SK-N-SH (cell line): Measurements from ENCODE around the gene CD72. TPM values are rescaled to one million over a fixed set of nuclear protein-coding genes. Genes with fewer than 3 reads are reported as not detected.

Experiments
- CTCF ChIA-PET: fragments of 300-600, 350-600 bp; formaldehyde crosslinking; extraction: SDS; loops from one replicate; lab custom pipeline; 2021; lab: Yijun Ruan, JAX
- POLR2A ChIA-PET: fragments of 350-600 bp; sonication (Branson Sonifier 250); formaldehyde crosslinking; extraction: SDS; loops from one replicate; lab custom pipeline; 2020; ENCODE audit warnings: antibody characterized with exemption, inconsistent platforms; lab: Yijun Ruan, JAX
- DNase-seq: peaks from one replicate; pipeline ENCODE4 v3.0.0; 2012
- H2AFZ ChIP-seq: fragments of 200-600 bp; sonication (generic); 2 replicates; pipeline ENCODE4 v1.8.1; 2016; ENCODE audit warnings: antibody characterized with exemption, mild to moderate bottlenecking, low read depth
- H3F3A ChIP-seq: fragments of 200-600 bp; sonication (generic); replicated peaks from 2 replicates; pipeline ENCODE3; 2016; ENCODE audit warnings: antibody characterized with exemption, mild to moderate bottlenecking; ENCODE audit not compliant: insufficient read depth
- H3K27ac ChIP-seq, 2 experiments: fragments of 200-500 bp in 1 of 2; fragments of 200-600 bp in 1 of 2; sonication (Bioruptor generic) in 1 of 2; sonication (generic), shearing (Covaris generic) in 1 of 2; 2 replicates each; pipeline versions ENCODE4 v1.5.1 to v1.6.1; 2014 to 2016; ENCODE audit warnings: low read depth in 2 of 2, inconsistent platforms in 1 of 2, low read length in 1 of 2, mild to moderate bottlenecking in 1 of 2, mixed read lengths in 1 of 2
- H3K27me3 ChIP-seq: fragments of 200-600 bp; sonication (generic), shearing (Covaris generic); 2 replicates; pipeline ENCODE4 v1.6.1; 2016; ENCODE audit warnings: mixed run types; ENCODE audit not compliant: insufficient read depth
- H3K36me3 ChIP-seq, 2 experiments: fragments of 200-500 bp in 1 of 2; fragments of 200-600 bp in 1 of 2; sonication (Bioruptor generic) in 1 of 2; sonication (generic) in 1 of 2; replicated peaks in 1 of 2; 2 replicates each; pipeline versions ENCODE3 to v1.5.1; 2014 to 2016; ENCODE audit warnings: low read length in 1 of 2, mild to moderate bottlenecking in 1 of 2; ENCODE audit not compliant: insufficient read depth in 2 of 2, control insufficient read depth in 1 of 2
- H3K4me1 ChIP-seq, 2 experiments: fragments of 200-500 bp in 1 of 2; fragments of 200-600 bp in 1 of 2; sonication (Bioruptor generic) in 1 of 2; sonication (generic), shearing (Covaris generic) in 1 of 2; 2 replicates each; pipeline versions ENCODE4 v1.5.1 to v1.6.1; 2014 to 2016; ENCODE audit warnings: low read depth in 1 of 2, low read length in 1 of 2, mixed run types in 1 of 2; ENCODE audit not compliant: insufficient read depth in 2 of 2, control insufficient read depth in 1 of 2
- H3K4me2 ChIP-seq: fragments of 200-600 bp; sonication (generic), shearing (Covaris generic); 2 replicates; pipeline ENCODE4 v1.6.1; 2017; ENCODE audit warnings: mixed run types
- H3K4me3 ChIP-seq, 2 experiments: fragments of 200-500 bp in 1 of 2; fragments of 200-600 bp in 1 of 2; sonication (Bioruptor generic) in 1 of 2; sonication (generic), shearing (Covaris generic) in 1 of 2; 2 replicates each; pipeline versions ENCODE4 v1.5.1 to v1.8.1; 2014 to 2016; ENCODE audit warnings: low read depth in 2 of 2, inconsistent platforms in 1 of 2, low read length in 1 of 2, mild to moderate bottlenecking in 1 of 2, mixed read lengths in 1 of 2, moderate library complexity in 1 of 2
- H3K79me2 ChIP-seq: fragments of 200-600 bp; sonication (generic); 2 replicates; pipeline ENCODE4 v1.8.1; 2017; ENCODE audit warnings: mild to moderate bottlenecking; ENCODE audit not compliant: insufficient read depth
- H3K9ac ChIP-seq: fragments of 200-600 bp; sonication (generic); 2 replicates; pipeline ENCODE4 v1.6.1; 2017; ENCODE audit warnings: mixed run types
- H3K9me2 ChIP-seq: fragments of 200-600 bp; sonication (generic); 2 replicates; pipeline ENCODE4 v1.6.1; 2017; ENCODE audit warnings: mixed run types
- H3K9me3 ChIP-seq: fragments of 200-600 bp; sonication (generic); 2 replicates; pipeline ENCODE4 v1.6.1; 2017; ENCODE audit warnings: mixed run types, mild to moderate bottlenecking, moderate library complexity
- H4K20me1 ChIP-seq: fragments of 200-600 bp; sonication (generic); 2 replicates; pipeline ENCODE4 v1.6.1; 2017; ENCODE audit warnings: mild to moderate bottlenecking, mixed run types; ENCODE audit not compliant: insufficient read depth
- FOSL2 ChIP-seq: IDR thresholded peaks from 2 replicates; pipeline ENCODE4 v1.4.0; 2012; ENCODE audit warnings: low read depth, mild to moderate bottlenecking, moderate library complexity, borderline replicate concordance
- FOXJ3 ChIP-seq: sonication (generic); formaldehyde crosslinking; IDR thresholded peaks from 2 replicates; pipeline ENCODE4 v1.5.1; 2020; ENCODE audit warnings: mild to moderate bottlenecking, missing genetic modification reagents
- FOXM1 ChIP-seq: IDR thresholded peaks from 2 replicates; pipeline ENCODE4 v1.4.0; 2012; ENCODE audit warnings: low read depth, mild to moderate bottlenecking
- GABPA ChIP-seq: IDR thresholded peaks from 2 replicates; pipeline ENCODE4 v1.4.0; 2012; ENCODE audit warnings: low read depth, mild to moderate bottlenecking
- IRF3 ChIP-seq: fragments of 150-350 bp; IDR thresholded peaks from 2 replicates; pipeline ENCODE4 v1.6.1; 2016; ENCODE audit warnings: mild to moderate bottlenecking, low read depth, low read length
- MAX ChIP-seq: IDR thresholded peaks from 2 replicates; pipeline ENCODE4 v1.4.0; 2012; ENCODE audit warnings: low read depth
- NRF1 ChIP-seq: IDR thresholded peaks from 2 replicates; pipeline ENCODE4 v1.6.1; 2012; ENCODE audit warnings: low read depth, mild to moderate bottlenecking, low read length
- POLR2AphosphoS5 ChIP-seq: IDR thresholded peaks from 2 replicates; pipeline ENCODE4 v1.6.1; 2012; ENCODE audit warnings: low read depth, low read length
- RAD21 ChIP-seq: IDR thresholded peaks from 2 replicates; pipeline ENCODE4 v1.6.1; 2012; ENCODE audit warnings: mild to moderate bottlenecking, low read length
- RFX5 ChIP-seq: IDR thresholded peaks from 2 replicates; pipeline ENCODE4 v1.6.1; 2012; ENCODE audit warnings: mild to moderate bottlenecking, improper control_type of control experiment, low read length
- TEAD4 ChIP-seq: IDR thresholded peaks from 2 replicates; pipeline ENCODE4 v1.4.0; 2012; ENCODE audit warnings: mild to moderate bottlenecking, borderline replicate concordance; ENCODE audit not compliant: insufficient read depth
- USF1 ChIP-seq: IDR thresholded peaks from 2 replicates; pipeline ENCODE4 v1.4.0; 2012; ENCODE audit warnings: low read depth, borderline replicate concordance
- YY1 ChIP-seq: IDR thresholded peaks from 2 replicates; pipeline ENCODE4 v1.4.0; 2012; ENCODE audit warnings: low read depth, mild to moderate bottlenecking
- WGBS: methylation state at CpG from one replicate; pipeline ENCODE4 v1.1.6; 2017; ENCODE audit warnings: low lambda C conversion rate; 5-methylcytosine and 5-hydroxymethylcytosine counted together
- polyA plus RNA-seq, 3 experiments: library from polyadenylated mRNA; depleted of rRNA; stranded (reverse); fragments of >200 nt; gene quantifications; 2 replicates each; pipeline ENCODE4 v1.2.3, GENCODE V29; 2012
- TF ChIP-seq, protein P1 (sequence below): fragments of 150-350 bp; IDR thresholded peaks from 2 replicates; pipeline ENCODE4 v1.6.1; 2017; ENCODE audit warnings: antibody characterized with exemption, low read length, low read depth, borderline replicate concordance
- TF ChIP-seq, protein P2 (sequence below): fragments of 200-600 bp; sonication (generic); IDR thresholded peaks from 2 replicates; pipeline ENCODE4 v1.6.1; 2017; ENCODE audit warnings: antibody characterized with exemption, mild to moderate bottlenecking, moderate library complexity

The CD72 gene
- polyA plus RNA-seq, 1 of the 3 experiments (the other 2 are of a cell fraction), result 2.7 TPM

DNA sequence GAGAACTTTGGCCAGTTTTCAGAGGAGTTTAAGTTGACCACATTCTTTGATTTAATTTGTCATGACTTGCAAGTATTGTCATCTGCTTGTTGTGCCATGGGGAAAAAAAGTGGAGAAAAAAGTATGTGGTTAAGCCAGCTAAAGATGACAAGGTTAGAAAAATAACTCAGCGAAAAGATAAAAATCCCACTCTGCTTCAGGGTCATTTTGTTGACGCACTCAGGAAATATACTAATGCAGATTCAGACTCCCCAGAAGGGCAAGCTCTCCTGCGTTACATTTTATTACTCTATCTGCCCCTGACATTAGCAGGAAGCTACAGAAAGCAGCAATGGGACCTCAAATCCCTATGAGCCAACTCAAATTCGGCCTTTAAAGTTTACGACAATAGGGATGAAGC lies 40.7 kb downstream of the CD72 start (continued):
- TF ChIP-seq FOSL2 (no peak), YY1 (no peak), GABPA (no peak)

GRCh38 chr9:35575478-35575877 lies 42.7 kb downstream of the CD72 start:
- POLR2A ChIA-PET, result no interaction called here
- no peak overlapping the region for H3K4me3 ChIP-seq

More at GRCh38 chr9:35575478-35575877, 42.7 kb downstream of the CD72 start:
- CTCF ChIA-PET, result interaction anchor here (1.0 to 2.0 kb wide), 3 partner anchors 28 to 581 kb away, joined by 3 to 5 read pairs (median 4); partner anchors contain the start of gene RUSC2
- no peak for DNase-seq
- no peak overlapping the region for H3K4me2 ChIP-seq
- H3K9ac ChIP-seq, result no peak overlapping the region
- H3K79me2 ChIP-seq, result no peaks in the 10 kb centered on the region
- 80% methylated on average over 5 of the region's 5 CpGs for WGBS
- TF ChIP-seq USF1 (no peak), NRF1 (no peak), FOXM1 (no peak), MAX (no peak), POLR2AphosphoS5 (no peak), RAD21 (no peak), IRF3 (no peak), FOXJ3 (CRISPR knock-in tag) (no peak), TEAD4 (no peak), RFX5 (no peak)
- TF ChIP-seq, protein P1, sequence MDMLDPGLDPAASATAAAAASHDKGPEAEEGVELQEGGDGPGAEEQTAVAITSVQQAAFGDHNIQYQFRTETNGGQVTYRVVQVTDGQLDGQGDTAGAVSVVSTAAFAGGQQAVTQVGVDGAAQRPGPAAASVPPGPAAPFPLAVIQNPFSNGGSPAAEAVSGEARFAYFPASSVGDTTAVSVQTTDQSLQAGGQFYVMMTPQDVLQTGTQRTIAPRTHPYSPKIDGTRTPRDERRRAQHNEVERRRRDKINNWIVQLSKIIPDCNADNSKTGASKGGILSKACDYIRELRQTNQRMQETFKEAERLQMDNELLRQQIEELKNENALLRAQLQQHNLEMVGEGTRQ, result no peak
- TF ChIP-seq, protein P2, sequence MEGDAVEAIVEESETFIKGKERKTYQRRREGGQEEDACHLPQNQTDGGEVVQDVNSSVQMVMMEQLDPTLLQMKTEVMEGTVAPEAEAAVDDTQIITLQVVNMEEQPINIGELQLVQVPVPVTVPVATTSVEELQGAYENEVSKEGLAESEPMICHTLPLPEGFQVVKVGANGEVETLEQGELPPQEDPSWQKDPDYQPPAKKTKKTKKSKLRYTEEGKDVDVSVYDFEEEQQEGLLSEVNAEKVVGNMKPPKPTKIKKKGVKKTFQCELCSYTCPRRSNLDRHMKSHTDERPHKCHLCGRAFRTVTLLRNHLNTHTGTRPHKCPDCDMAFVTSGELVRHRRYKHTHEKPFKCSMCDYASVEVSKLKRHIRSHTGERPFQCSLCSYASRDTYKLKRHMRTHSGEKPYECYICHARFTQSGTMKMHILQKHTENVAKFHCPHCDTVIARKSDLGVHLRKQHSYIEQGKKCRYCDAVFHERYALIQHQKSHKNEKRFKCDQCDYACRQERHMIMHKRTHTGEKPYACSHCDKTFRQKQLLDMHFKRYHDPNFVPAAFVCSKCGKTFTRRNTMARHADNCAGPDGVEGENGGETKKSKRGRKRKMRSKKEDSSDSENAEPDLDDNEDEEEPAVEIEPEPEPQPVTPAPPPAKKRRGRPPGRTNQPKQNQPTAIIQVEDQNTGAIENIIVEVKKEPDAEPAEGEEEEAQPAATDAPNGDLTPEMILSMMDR, result no peak
- H3K9me3 ChIP-seq, result no peaks in the 10 kb centered on the region
- H3K27me3 ChIP-seq, result no peaks in the 10 kb centered on the region
- H3K27ac ChIP-seq, result no peak overlapping the region
- no peaks in the 10 kb centered on the region for H3K36me3 ChIP-seq
- H3F3A ChIP-seq, result no peaks in the 10 kb centered on the region
- H3K9me2 ChIP-seq, result no peaks in the 10 kb centered on the region
- no peaks in the 10 kb centered on the region for H4K20me1 ChIP-seq
- no peaks in the 10 kb centered on the region for H3K4me1 ChIP-seq
- H2AFZ ChIP-seq, result no peak overlapping the region
